ENCODE results near the gene ABCA2. TPM values are rescaled to one million over a fixed set of nuclear protein-coding genes. Genes with fewer than 3 reads are reported as not detected.

ABCA2 gene
- total and polyA plus RNA-seq, 2 experiments from 2014 or later: 7.0 to 16.0 TPM

DNA sequence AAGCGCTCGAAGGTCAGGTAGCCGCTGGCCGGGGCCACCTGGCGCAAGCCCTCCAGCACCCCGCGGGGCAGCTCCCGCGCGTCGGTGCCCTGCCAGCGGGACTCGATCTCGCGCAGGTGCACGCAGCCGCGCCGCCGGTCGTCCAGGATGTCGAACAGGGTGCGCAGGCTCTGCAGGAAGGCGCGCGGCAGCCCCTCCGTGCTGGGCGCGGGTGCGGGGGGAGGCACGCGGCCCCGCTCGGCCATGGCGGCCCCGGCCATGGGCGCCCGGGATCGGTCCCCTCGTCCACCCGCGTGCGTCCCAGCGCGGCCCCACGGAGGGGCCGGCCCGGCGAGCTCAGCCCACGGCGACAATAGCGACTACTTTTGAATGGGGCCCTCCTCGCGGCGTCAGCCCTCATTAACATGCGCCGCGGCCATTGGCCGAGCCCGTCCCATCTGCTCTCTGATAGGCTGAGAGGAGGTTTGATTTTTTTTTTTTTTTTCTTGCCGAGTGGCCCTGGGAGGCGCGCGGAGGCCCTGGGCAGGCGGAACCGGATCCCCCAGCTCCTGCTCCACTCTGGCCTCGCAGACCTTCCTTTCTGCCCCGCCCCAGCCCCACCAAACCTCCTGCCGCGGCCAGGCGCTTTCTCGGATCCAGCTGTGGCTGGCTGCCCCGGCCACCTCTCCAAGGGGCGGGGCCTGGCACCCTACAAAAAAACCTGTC lies 42.3 kb upstream of the ABCA2 start, which contains the start of gene SAPCD2:
Gene SAPCD2, minus strand, starts transcription at position 357 of the 705 bp plus-strand sequence. Its CDS starts 97 bp downstream, at position 260.
- Histone ChIP-seq H3K79me2 (replicated peaks; ENCODE audit: insufficient read depth) (peaks cover 10% of the 10 kb centered on the region; the same call in 1 of the 2 replicates), H3K9me2 (ENCODE audit: insufficient read depth) (no peaks in the 10 kb centered on the region), H3K27ac (ENCODE audit: low read depth) (0 out of 2 replicates have a peak within 1 kb of the TSS, but pooled peaks have one; percentile 66), H3K27me3 (ENCODE audit: insufficient read depth) (0 out of 2 replicates have a peak, but pooled peaks cover 8% of the 10 kb centered on the region), H3K36me3 (ENCODE audit: insufficient read depth) (no peaks in the 10 kb centered on the region; the same call in 1 of the 2 replicates), H3K4me3 (peak within 1 kb of the TSS; percentile 71), H3F3A (replicated peaks; ENCODE audit: low read depth) (peaks cover 19% of the 10 kb centered on the region; the same call in 1 of the 2 replicates), H3K4me2 (peak within 1 kb of the TSS; percentile 85), H4K20me1 (replicated peaks; ENCODE audit: insufficient read depth) (peaks cover 11% of the 10 kb centered on the region; the same call in 1 of the 2 replicates), H2AFZ (peak within 1 kb of the TSS; percentile 74; the same call in 1 of the 2 replicates), H3K4me1 (ENCODE audit: insufficient read depth) (peaks cover 25% of the 10 kb centered on the region)
- Mint-ChIP-seq H3K9me3 (no peaks in the 10 kb centered on the region; the same call in 2 of the 3 replicates), H3K36me3 (ENCODE audit: low read depth) (no peaks in the 10 kb centered on the region; the same call in 1 of the 3 replicates), H3K4me3 (peak within 1 kb of the TSS; percentile 72), H3K27ac (no peak within 1 kb of the TSS), H3K4me1 (peaks cover 25% of the 10 kb centered on the region), H3K27me3 (ENCODE audit: insufficient read depth, low read depth, poor library complexity) (peaks cover 15% of the 10 kb centered on the region)
- TF ChIP-seq CREB1 (CRISPR knock-in tag; IDR thresholded peaks at IDR 0.05; ENCODE audit: low read depth) (no peak), JUNB (IDR thresholded peaks at IDR 0.05; ENCODE audit: unreplicated experiment) (no peak), NANOG (IDR thresholded peaks at IDR 0.05; ENCODE audit: borderline replicate concordance) (no peak), POLR2AphosphoS5 (IDR thresholded peaks at IDR 0.05; ENCODE audit: low read depth) (peak; percentile 67), ZNF114 (CRISPR knock-in tag; IDR thresholded peaks at IDR 0.05) (no peak), STAT1 (IDR thresholded peaks at IDR 0.05; ENCODE audit: unreplicated experiment) (no peak), ZNF331 (CRISPR knock-in tag; IDR thresholded peaks at IDR 0.05; ENCODE audit: low read depth) (no peak), EZH2 (IDR thresholded peaks at IDR 0.05; ENCODE audit: low read depth, unreplicated experiment) (no peak), EZH2phosphoT487 (IDR thresholded peaks at IDR 0.05; ENCODE audit: unreplicated experiment) (no peak)
- TF ChIP-seq, protein P1, sequence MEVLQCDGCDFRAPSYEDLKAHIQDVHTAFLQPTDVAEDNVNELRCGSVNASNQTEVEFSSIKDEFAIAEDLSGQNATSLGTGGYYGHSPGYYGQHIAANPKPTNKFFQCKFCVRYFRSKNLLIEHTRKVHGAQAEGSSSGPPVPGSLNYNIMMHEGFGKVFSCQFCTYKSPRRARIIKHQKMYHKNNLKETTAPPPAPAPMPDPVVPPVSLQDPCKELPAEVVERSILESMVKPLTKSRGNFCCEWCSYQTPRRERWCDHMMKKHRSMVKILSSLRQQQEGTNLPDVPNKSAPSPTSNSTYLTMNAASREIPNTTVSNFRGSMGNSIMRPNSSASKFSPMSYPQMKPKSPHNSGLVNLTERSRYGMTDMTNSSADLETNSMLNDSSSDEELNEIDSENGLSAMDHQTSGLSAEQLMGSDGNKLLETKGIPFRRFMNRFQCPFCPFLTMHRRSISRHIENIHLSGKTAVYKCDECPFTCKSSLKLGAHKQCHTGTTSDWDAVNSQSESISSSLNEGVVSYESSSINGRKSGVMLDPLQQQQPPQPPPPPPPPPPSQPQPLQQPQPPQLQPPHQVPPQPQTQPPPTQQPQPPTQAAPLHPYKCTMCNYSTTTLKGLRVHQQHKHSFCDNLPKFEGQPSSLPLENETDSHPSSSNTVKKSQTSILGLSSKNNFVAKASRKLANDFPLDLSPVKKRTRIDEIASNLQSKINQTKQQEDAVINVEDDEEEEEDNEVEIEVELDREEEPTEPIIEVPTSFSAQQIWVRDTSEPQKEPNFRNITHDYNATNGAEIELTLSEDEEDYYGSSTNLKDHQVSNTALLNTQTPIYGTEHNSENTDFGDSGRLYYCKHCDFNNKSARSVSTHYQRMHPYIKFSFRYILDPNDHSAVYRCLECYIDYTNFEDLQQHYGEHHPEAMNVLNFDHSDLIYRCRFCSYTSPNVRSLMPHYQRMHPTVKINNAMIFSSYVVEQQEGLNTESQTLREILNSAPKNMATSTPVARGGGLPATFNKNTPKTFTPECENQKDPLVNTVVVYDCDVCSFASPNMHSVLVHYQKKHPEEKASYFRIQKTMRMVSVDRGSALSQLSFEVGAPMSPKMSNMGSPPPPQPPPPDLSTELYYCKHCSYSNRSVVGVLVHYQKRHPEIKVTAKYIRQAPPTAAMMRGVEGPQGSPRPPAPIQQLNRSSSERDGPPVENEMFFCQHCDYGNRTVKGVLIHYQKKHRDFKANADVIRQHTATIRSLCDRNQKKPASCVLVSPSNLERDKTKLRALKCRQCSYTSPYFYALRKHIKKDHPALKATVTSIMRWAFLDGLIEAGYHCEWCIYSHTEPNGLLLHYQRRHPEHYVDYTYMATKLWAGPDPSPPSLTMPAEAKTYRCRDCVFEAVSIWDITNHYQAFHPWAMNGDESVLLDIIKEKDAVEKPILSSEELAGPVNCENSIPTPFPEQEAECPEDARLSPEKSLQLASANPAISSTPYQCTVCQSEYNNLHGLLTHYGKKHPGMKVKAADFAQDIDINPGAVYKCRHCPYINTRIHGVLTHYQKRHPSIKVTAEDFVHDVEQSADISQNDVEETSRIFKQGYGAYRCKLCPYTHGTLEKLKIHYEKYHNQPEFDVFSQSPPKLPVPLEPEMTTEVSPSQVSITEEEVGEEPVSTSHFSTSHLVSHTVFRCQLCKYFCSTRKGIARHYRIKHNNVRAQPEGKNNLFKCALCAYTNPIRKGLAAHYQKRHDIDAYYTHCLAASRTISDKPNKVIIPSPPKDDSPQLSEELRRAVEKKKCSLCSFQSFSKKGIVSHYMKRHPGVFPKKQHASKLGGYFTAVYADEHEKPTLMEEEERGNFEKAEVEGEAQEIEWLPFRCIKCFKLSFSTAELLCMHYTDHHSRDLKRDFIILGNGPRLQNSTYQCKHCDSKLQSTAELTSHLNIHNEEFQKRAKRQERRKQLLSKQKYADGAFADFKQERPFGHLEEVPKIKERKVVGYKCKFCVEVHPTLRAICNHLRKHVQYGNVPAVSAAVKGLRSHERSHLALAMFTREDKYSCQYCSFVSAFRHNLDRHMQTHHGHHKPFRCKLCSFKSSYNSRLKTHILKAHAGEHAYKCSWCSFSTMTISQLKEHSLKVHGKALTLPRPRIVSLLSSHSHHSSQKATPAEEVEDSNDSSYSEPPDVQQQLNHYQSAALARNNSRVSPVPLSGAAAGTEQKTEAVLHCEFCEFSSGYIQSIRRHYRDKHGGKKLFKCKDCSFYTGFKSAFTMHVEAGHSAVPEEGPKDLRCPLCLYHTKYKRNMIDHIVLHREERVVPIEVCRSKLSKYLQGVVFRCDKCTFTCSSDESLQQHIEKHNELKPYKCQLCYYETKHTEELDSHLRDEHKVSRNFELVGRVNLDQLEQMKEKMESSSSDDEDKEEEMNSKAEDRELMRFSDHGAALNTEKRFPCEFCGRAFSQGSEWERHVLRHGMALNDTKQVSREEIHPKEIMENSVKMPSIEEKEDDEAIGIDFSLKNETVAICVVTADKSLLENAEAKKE (CRISPR knock-in tag; IDR thresholded peaks at IDR 0.05): no peak
- TF ChIP-seq, protein P2, sequence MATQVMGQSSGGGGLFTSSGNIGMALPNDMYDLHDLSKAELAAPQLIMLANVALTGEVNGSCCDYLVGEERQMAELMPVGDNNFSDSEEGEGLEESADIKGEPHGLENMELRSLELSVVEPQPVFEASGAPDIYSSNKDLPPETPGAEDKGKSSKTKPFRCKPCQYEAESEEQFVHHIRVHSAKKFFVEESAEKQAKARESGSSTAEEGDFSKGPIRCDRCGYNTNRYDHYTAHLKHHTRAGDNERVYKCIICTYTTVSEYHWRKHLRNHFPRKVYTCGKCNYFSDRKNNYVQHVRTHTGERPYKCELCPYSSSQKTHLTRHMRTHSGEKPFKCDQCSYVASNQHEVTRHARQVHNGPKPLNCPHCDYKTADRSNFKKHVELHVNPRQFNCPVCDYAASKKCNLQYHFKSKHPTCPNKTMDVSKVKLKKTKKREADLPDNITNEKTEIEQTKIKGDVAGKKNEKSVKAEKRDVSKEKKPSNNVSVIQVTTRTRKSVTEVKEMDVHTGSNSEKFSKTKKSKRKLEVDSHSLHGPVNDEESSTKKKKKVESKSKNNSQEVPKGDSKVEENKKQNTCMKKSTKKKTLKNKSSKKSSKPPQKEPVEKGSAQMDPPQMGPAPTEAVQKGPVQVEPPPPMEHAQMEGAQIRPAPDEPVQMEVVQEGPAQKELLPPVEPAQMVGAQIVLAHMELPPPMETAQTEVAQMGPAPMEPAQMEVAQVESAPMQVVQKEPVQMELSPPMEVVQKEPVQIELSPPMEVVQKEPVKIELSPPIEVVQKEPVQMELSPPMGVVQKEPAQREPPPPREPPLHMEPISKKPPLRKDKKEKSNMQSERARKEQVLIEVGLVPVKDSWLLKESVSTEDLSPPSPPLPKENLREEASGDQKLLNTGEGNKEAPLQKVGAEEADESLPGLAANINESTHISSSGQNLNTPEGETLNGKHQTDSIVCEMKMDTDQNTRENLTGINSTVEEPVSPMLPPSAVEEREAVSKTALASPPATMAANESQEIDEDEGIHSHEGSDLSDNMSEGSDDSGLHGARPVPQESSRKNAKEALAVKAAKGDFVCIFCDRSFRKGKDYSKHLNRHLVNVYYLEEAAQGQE (IDR thresholded peaks at IDR 0.05; ENCODE audit: unreplicated experiment): no peak
- TF ChIP-seq, protein P3, sequence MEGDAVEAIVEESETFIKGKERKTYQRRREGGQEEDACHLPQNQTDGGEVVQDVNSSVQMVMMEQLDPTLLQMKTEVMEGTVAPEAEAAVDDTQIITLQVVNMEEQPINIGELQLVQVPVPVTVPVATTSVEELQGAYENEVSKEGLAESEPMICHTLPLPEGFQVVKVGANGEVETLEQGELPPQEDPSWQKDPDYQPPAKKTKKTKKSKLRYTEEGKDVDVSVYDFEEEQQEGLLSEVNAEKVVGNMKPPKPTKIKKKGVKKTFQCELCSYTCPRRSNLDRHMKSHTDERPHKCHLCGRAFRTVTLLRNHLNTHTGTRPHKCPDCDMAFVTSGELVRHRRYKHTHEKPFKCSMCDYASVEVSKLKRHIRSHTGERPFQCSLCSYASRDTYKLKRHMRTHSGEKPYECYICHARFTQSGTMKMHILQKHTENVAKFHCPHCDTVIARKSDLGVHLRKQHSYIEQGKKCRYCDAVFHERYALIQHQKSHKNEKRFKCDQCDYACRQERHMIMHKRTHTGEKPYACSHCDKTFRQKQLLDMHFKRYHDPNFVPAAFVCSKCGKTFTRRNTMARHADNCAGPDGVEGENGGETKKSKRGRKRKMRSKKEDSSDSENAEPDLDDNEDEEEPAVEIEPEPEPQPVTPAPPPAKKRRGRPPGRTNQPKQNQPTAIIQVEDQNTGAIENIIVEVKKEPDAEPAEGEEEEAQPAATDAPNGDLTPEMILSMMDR (conservative IDR thresholded peaks at IDR 0.05; ENCODE audit: low read depth in 2 of 2): no peak
- TF ChIP-seq, protein P4, sequence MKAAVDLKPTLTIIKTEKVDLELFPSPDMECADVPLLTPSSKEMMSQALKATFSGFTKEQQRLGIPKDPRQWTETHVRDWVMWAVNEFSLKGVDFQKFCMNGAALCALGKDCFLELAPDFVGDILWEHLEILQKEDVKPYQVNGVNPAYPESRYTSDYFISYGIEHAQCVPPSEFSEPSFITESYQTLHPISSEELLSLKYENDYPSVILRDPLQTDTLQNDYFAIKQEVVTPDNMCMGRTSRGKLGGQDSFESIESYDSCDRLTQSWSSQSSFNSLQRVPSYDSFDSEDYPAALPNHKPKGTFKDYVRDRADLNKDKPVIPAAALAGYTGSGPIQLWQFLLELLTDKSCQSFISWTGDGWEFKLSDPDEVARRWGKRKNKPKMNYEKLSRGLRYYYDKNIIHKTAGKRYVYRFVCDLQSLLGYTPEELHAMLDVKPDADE (IDR thresholded peaks at IDR 0.05): 0 out of 2 replicates have a peak, but pooled peaks have one; percentile 13
- ATAC-seq: peak; percentile 82
- DNase-seq (ENCODE audit: low spot score): peak; percentile 96
